K562 (cell line): ENCODE results near the gene GMPR2. TPM values are rescaled to one million over a fixed set of nuclear protein-coding genes. Genes with fewer than 3 reads are reported as not detected.

Experiments used
- ATAC-seq: fragments of 200-7000 bp; cut with Tn5 transposase; 3 replicates; pipeline ENCODE4 v1.9.1; 2020; ENCODE audit warnings: moderate library complexity
- BruUV-seq: library from RNA; stranded (reverse); fragments of 400-500 nt; replicated peaks from 2 replicates; lab custom pipeline; 2021; lab: Mats Ljungman, UMichigan
- CTCF ChIA-PET: fragments of 300-600 bp; formaldehyde crosslinking; extraction: SDS; loops from one replicate; lab custom pipeline; 2021; ENCODE audit warnings: low intra/inter-chr PET ratio; lab: Yijun Ruan, JAX
- POLR2A ChIA-PET: fragments of 300-600, 350-650 bp; sonication (Branson Sonifier 250); formaldehyde crosslinking; extraction: SDS; loops from one replicate; lab custom pipeline; 2021; ENCODE audit warnings: antibody characterized with exemption, inconsistent platforms; lab: Yijun Ruan, JAX
- DNase-seq, 4 experiments: peaks; one replicate each; pipeline versions ENCODE4 v3.0.0 to v3.0.0-alpha.2; 2011 to 2018; ENCODE audit warnings: low spot score in 3 of 4, mixed read lengths in 3 of 4; ENCODE audit errors: extremely low read depth in 1 of 4
- FAIRE-seq: peaks from 2 replicates; lab custom pipeline; 2011; peaks lifted over from hg19 to GRCh38; lab: Jason Lieb, UNC
- H2AFZ ChIP-seq: 2 replicates; pipeline ENCODE4 v1.6.0; 2011; ENCODE audit warnings: low read depth, low read length, control low read depth, inconsistent platforms
- H3K27ac ChIP-seq: fragments of 200-600 bp; 3 replicates; pipeline ENCODE4 v1.8.0; 2011; ENCODE audit warnings: low read depth, mild to moderate bottlenecking, control low read depth, inconsistent platforms, low read length, moderate library complexity, mixed read lengths; ENCODE audit errors: extremely low read depth
- H3K27me3 ChIP-seq, 2 experiments: fragments of 300-600 bp in 1 of 2; 2 replicates in 1 of 2; 3 replicates in 1 of 2; pipeline versions ENCODE4 v1.6.0 to v1.8.0; 2011; ENCODE audit warnings: inconsistent platforms in 2 of 2, low read length in 2 of 2, mild to moderate bottlenecking in 1 of 2, mixed read lengths in 1 of 2, moderate library complexity in 1 of 2; ENCODE audit not compliant: control insufficient read depth in 2 of 2, insufficient read depth in 2 of 2
- H3K36me3 ChIP-seq: fragments of 300-600 bp; 3 replicates; pipeline ENCODE4 v1.8.0; 2011; ENCODE audit warnings: mild to moderate bottlenecking, low read length, inconsistent platforms; ENCODE audit not compliant: control insufficient read depth, insufficient read depth
- H3K4me1 ChIP-seq, 2 experiments: fragments of 200-600 bp in 1 of 2; replicated peaks in 1 of 2; 2 replicates in 1 of 2; 3 replicates in 1 of 2; pipeline versions ENCODE4 v1.5.1 to v1.8.0; 2011; ENCODE audit warnings: inconsistent platforms in 2 of 2, low read length in 2 of 2, mild to moderate bottlenecking in 1 of 2, mixed read lengths in 1 of 2, moderate library complexity in 1 of 2; ENCODE audit not compliant: control insufficient read depth in 2 of 2, insufficient read depth in 2 of 2
- H3K4me2 ChIP-seq: 2 replicates; pipeline ENCODE4 v1.6.1; 2011; ENCODE audit warnings: low read length, control low read depth, inconsistent platforms, mixed read lengths; ENCODE audit not compliant: insufficient read depth
- H3K4me3 ChIP-seq: fragments of 200-600 bp; sonication (generic), shearing (Covaris generic); 2 replicates; pipeline ENCODE4 v1.5.1; 2016; ENCODE audit warnings: control low read depth, inconsistent platforms
- H3K79me2 ChIP-seq: fragments of 200-600 bp; 3 replicates; pipeline ENCODE4 v1.8.0; 2011; ENCODE audit warnings: low read length, inconsistent platforms; ENCODE audit not compliant: control insufficient read depth, insufficient read depth
- H3K9ac ChIP-seq, 2 experiments: 2 replicates each; pipeline versions ENCODE4 v1.6.0 to v1.6.1; 2011; ENCODE audit warnings: low read depth in 2 of 2, low read length in 2 of 2, control low read depth in 1 of 2, inconsistent platforms in 1 of 2, mild to moderate bottlenecking in 1 of 2, mixed read lengths in 1 of 2; ENCODE audit not compliant: insufficient read depth in 1 of 2
- H3K9me1 ChIP-seq: one replicate; pipeline ENCODE4 v1.6.0; 2011; ENCODE audit warnings: inconsistent platforms, mild to moderate bottlenecking, low read length, moderate library complexity; ENCODE audit not compliant: control insufficient read depth, insufficient read depth
- H3K9me3 ChIP-seq: replicated peaks from 2 replicates; pipeline ENCODE4 v1.5.1; 2011; ENCODE audit warnings: low read depth, low read length, inconsistent platforms; ENCODE audit not compliant: control insufficient read depth, insufficient read depth
- H4K20me1 ChIP-seq: replicated peaks from 2 replicates; pipeline ENCODE4 v1.6.1; 2011; ENCODE audit warnings: low read length, inconsistent platforms, mixed read lengths; ENCODE audit not compliant: control insufficient read depth, insufficient read depth
- MAX ChIP-seq: sonication (generic); formaldehyde crosslinking; IDR thresholded peaks from 2 replicates; pipeline ENCODE4 v1.9.0; 2022; ENCODE audit warnings: mild to moderate bottlenecking, missing genetic modification reagents
- PHF20 ChIP-seq: fragments of 450-650 bp; IDR thresholded peaks from 2 replicates; pipeline ENCODE4 v1.6.1; 2018; ENCODE audit not compliant: partially characterized antibody
- SAFB ChIP-seq: fragments of 200-400 bp; formaldehyde crosslinking; IDR thresholded peaks from 2 replicates; pipeline ENCODE4 v1.6.1; 2017; ENCODE audit warnings: low read depth, low read length, borderline replicate concordance
- ZNF175 ChIP-seq: fragments of 200-800 bp; sonication (Bioruptor generic); IDR thresholded peaks from 2 replicates; pipeline ENCODE4 v1.6.1; 2016; ENCODE audit warnings: low read depth, mild to moderate bottlenecking, missing genetic modification characterization, missing compliant biosample characterization
- WGBS: fragments of 100-300 bp; shearing (Covaris generic); methylation state at CpG from one replicate; pipeline ENCODE4 v1.1.6; 2016; ENCODE audit warnings: low coverage, mixed read lengths; ENCODE audit not compliant: insufficient coverage; ENCODE audit errors: missing lambda C conversion rate; 5-methylcytosine and 5-hydroxymethylcytosine counted together
- in situ Hi-C: fragments of 300-500 bp; cut with MboI; formaldehyde crosslinking; loops from 4 replicates; pipeline ENCODE4 v1.15.0; 2018; ENCODE audit warnings: inconsistent platforms, mixed read lengths
- intact Hi-C: fragments of 100-400 bp; cut with micrococcal nuclease; formaldehyde crosslinking; loops from 2 replicates; pipeline ENCODE4 v1.14.2; 2022
- polyA plus RNA-seq, 8 experiments: library from polyadenylated mRNA; depleted of rRNA in 4 of 8; stranded (reverse) in 5 of 8; unstranded in 3 of 8; fragments of >200 nt; fragmentation: Nextera tagmentation in 2 of 8; fragmentation: Illumina TruSeq in 1 of 8; extraction: Ambion mirVana in 2 of 8; extraction: Trizol in 1 of 8; gene quantifications; 2 replicates each; pipeline versions ENCODE4 v1.2.1 to v1.2.3, GENCODE V29; 2011 to 2014; ENCODE audit warnings: inconsistent platforms in 1 of 8, missing spikeins in 1 of 8
- total RNA-seq, 7 experiments: library from RNA; depleted of rRNA in 6 of 7; stranded (reverse); fragments of >200 nt in 6 of 7; fragmentation: Illumina TruSeq in 2 of 7; extraction: Trizol in 2 of 7; gene quantifications; 2 replicates each; pipeline versions ENCODE4 v1.2.1 to v1.2.3, GENCODE V29; 2011 to 2021; ENCODE audit warnings: low replicate concordance in 1 of 7

Gene GMPR2
- total and polyA plus RNA-seq, 9 of the 15 experiments (the other 6 are each of a cell fraction or from before 2014, with no cell fraction given), result 26.4 to 67.4 (median 36.3) TPM

- Histone ChIP-seq H3K9ac (no peak overlapping the region), H3K4me3 (no peak overlapping the region), H2AFZ (no peak overlapping the region), H3K9me3 (no peaks in the 10 kb centered on the region), H3K9me1 (no peaks in the 10 kb centered on the region), H3K4me1 (peaks cover 6 to 15% of the 10 kb centered on the region in 2 experiments), H3K36me3 (peaks cover 51% of the 10 kb centered on the region), H3K27me3 (no peaks in the 10 kb centered on the region), H3K27ac (no peak overlapping the region)
- FAIRE-seq (no peak), ATAC-seq (no peak)
- POLR2A ChIA-PET, result interaction anchor here (1.0 to 1.4 kb wide), 2 partner anchors 40 to 63 kb away, joined by 3 read pairs; no protein-coding TSS in a partner anchor
- no TSS peak for BruUV-seq
- TF ChIP-seq PHF20 (no peak), MAX (CRISPR knock-in tag) (no peak), SAFB (no peak), ZNF175 (CRISPR knock-in tag) (no peak)
- TF ChIP-seq, all 486 proteins: peak for 0
- H4K20me1 ChIP-seq, result no peaks in the 10 kb centered on the region
- no peak overlapping the region for H3K4me2 ChIP-seq
- peaks cover 35% of the 10 kb centered on the region for H3K79me2 ChIP-seq
- intact Hi-C loops, result no loop called here
- in situ Hi-C loops, result no loop called here
- CTCF ChIA-PET, result no interaction called here
- no peak for DNase-seq
- 53% methylated on average over 3 of the region's 3 CpGs for WGBS
Measured at GRCh38 chr14:24234095-24235005, 1.6 kb downstream of the GMPR2 start.
